Thyroid gland (tissue), 4 donors: ENCODE data around the gene GRAMD1A.

Experiments used
- POLR2A ChIP-seq, 2 donors: fragments of 450-650 bp; IDR thresholded peaks; one replicate each; pipeline ENCODE4 v1.6.1; 2017; ENCODE audit warnings: antibody characterized with exemption in 2 of 2, mild to moderate bottlenecking in 2 of 2, moderate library complexity in 1 of 2
- TF ChIP-seq, protein P1 (sequence below), 6 experiments: fragments of 200-600 bp in 3 of 6; fragments of 450-650 bp in 3 of 6; sonication (generic) in 3 of 6; IDR thresholded peaks; one replicate each; pipeline ENCODE4 v1.5.1; 2016 to 2019; ENCODE audit warnings: antibody characterized with exemption in 6 of 6, mild to moderate bottlenecking in 2 of 6, inconsistent platforms in 1 of 6, moderate library complexity in 1 of 6

DNA sequence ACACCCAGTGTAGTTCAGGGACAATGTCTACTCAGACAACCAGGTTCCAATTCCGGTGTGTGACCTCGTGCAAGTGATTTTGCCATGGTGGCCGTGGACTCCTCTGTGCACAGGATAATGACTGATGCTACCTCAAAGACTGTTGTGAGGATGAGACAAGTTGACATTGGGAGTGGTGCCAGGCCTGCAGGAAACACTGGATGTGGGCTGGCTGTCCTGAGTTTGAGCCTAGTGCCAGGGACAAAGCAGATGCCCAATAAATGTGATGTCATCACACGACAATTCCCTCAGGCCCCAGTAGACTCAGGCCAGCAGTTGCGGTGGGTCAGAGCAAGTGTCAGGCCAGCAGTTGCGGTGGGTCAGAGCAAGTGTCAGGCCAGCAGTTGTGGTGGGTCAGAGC is 24.0 kb downstream of the GRAMD1A start:
- TF ChIP-seq, protein P1, sequence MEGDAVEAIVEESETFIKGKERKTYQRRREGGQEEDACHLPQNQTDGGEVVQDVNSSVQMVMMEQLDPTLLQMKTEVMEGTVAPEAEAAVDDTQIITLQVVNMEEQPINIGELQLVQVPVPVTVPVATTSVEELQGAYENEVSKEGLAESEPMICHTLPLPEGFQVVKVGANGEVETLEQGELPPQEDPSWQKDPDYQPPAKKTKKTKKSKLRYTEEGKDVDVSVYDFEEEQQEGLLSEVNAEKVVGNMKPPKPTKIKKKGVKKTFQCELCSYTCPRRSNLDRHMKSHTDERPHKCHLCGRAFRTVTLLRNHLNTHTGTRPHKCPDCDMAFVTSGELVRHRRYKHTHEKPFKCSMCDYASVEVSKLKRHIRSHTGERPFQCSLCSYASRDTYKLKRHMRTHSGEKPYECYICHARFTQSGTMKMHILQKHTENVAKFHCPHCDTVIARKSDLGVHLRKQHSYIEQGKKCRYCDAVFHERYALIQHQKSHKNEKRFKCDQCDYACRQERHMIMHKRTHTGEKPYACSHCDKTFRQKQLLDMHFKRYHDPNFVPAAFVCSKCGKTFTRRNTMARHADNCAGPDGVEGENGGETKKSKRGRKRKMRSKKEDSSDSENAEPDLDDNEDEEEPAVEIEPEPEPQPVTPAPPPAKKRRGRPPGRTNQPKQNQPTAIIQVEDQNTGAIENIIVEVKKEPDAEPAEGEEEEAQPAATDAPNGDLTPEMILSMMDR (IDR thresholded peaks at IDR 0.05): no peak
- TF ChIP-seq POLR2A (IDR thresholded peaks at IDR 0.05): no peak
